Omental fat pad (tissue), 4 donors: ENCODE measurements around the gene KIDINS220. TPM values are rescaled to one million over a fixed set of nuclear protein-coding genes. Genes with fewer than 3 reads are reported as not detected.

Experiments
- ATAC-seq: fragments of 150-250 bp; one replicate; pipeline ENCODE4 v1.9.1; 2016; ENCODE audit warnings: mild to moderate bottlenecking, moderate library complexity; ENCODE audit not compliant: low FRiP score
- DNase-seq: peaks from one replicate; pipeline ENCODE4 v3.0.0-alpha.2; 2019; ENCODE audit warnings: low spot score
- total RNA-seq, 4 donors: library from RNA; depleted of rRNA; stranded (reverse); fragments of >200 nt; gene quantifications; one replicate each; pipeline ENCODE4 v1.1.0, GENCODE V29; 2016
- TF ChIP-seq, protein P1 (sequence below), 3 donors: fragments of 450-650 bp; IDR thresholded peaks; one replicate each; pipeline ENCODE4 v1.5.1; 2016 to 2017; ENCODE audit warnings: antibody characterized with exemption in 3 of 3, mild to moderate bottlenecking in 3 of 3, moderate library complexity in 2 of 3

KIDINS220 gene
- 10 to 100 TPM; 59.5 to 98.0 (median 66.5) TPM for total RNA-seq

DNA sequence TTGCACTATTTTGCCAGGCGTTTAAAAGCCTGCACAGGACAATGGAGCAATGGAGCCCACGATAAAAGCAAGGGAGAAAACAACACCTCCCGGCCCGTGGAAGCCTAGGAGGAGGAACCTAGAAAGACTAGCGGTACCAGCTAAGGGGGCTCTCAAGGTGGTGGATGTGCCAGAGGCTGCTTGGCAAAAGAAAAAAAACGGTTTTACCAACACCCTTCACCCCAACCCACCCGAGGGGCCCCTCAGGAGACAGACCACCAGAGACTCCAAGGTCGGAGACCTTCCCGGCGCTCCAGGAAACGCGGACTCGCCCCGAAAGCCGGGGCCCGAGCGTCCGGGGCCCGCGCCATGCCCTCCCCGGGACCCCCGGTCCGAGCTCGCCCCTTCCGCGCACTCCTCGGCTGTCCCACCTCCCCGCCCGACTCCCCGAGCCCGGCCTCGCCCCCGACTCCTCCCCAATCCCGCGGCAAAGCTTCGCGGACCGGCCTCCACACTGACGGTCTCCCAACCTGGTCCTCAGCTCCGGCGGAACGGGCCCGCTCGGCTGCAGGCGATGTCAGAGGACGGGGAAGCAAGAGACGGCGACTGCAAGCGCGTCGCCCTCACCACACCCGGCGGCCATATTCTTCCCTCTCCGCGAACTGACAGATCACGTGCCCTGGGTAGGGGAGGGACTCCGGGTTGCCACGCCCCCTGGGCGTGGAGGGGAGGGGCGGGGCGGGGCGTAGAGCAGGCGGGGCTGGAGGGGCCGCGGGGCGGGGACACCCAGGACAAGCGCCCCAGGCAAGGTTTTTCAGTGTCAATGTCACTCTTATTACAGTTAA lies at the start of gene KIDINS220:
KIDINS220 (minus strand) TSS at position 643 of the 824 bp plus-strand sequence. CDS start 10,520 bp downstream, outside the sequence.
- peak; percentile 92 for ATAC-seq
- TF ChIP-seq, protein P1, sequence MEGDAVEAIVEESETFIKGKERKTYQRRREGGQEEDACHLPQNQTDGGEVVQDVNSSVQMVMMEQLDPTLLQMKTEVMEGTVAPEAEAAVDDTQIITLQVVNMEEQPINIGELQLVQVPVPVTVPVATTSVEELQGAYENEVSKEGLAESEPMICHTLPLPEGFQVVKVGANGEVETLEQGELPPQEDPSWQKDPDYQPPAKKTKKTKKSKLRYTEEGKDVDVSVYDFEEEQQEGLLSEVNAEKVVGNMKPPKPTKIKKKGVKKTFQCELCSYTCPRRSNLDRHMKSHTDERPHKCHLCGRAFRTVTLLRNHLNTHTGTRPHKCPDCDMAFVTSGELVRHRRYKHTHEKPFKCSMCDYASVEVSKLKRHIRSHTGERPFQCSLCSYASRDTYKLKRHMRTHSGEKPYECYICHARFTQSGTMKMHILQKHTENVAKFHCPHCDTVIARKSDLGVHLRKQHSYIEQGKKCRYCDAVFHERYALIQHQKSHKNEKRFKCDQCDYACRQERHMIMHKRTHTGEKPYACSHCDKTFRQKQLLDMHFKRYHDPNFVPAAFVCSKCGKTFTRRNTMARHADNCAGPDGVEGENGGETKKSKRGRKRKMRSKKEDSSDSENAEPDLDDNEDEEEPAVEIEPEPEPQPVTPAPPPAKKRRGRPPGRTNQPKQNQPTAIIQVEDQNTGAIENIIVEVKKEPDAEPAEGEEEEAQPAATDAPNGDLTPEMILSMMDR (IDR thresholded peaks at IDR 0.05): no peak
- DNase-seq: peak; percentile 60

DNA sequence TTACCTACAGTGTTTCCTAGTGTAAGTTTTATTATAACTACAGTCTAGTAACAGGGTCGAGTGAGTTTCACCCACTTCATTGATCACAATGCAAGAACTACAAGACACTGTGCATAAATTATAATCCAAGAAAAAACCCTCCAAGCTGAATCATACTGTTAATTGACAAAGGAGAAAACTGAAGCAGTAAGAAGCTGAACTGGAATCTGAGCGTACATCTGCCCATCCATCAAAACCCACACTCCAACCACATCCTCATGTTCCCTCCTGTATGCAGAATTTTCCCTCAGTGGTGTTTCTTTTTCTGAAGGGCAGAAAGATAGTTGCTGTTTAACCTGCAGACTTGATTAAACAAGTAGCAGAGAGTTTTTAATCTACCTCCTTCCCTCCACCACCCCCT lies 49.5 kb upstream of the KIDINS220 start:
- DNase-seq: no peak
- no peak for ATAC-seq
- TF ChIP-seq, protein P1 (IDR thresholded peaks at IDR 0.05): no peak

DNA sequence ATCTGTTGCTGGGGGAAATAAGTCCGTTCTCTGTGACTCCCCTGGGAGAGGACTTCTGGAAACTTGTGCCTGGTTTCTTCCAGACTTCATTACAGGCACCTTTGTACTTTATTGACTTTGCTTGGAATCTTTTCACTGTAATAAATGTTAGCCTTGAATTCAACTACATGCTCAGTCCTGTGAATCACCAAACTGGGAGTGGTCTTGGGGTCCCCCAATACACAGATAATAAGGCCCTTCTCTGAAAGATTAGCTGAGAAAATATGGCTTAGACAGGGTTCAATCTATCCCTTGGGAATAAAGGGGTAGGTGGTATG lies 48.7 kb upstream of the KIDINS220 start:
- DNase-seq: no peak
- no peak for ATAC-seq
- TF ChIP-seq, protein P1 (IDR thresholded peaks at IDR 0.05): no peak

DNA sequence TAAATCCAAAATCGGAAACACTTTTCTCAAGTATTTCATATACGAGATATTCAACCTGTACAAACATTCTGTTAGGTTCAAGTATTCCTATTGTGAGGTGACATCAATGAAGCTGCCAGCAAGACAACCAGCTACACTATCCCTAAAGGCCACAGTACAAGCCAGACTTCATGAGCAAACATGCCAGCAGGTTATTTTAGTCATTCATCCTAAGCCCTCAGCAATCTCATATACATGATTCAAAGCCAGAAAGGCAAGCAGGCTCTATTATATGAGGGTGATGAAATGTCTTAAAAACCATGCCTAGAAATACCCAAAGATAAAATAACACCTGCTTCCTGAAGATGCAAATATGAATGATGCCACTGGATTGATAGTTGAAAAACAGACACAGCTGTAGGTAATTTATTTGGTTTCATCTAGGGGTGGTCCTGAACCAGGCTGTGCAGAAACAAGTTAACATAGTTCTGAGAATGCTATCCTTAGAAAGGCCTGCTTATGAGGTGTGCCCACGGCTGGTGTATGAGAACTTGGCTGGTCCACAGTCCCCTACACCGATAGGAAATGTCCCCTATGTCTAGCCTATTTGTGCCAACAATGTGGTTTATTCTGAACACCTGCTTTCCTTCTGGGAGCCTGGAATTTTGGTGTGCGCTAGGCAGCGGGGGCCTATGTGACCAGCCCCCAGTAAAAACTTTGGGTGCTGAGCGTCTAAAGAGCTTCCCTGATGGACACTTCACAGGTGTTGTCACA lies 48.2 kb upstream of the KIDINS220 start:
- DNase-seq: no peak
- ATAC-seq: no peak
- TF ChIP-seq, protein P1 (IDR thresholded peaks at IDR 0.05): no peak

DNA sequence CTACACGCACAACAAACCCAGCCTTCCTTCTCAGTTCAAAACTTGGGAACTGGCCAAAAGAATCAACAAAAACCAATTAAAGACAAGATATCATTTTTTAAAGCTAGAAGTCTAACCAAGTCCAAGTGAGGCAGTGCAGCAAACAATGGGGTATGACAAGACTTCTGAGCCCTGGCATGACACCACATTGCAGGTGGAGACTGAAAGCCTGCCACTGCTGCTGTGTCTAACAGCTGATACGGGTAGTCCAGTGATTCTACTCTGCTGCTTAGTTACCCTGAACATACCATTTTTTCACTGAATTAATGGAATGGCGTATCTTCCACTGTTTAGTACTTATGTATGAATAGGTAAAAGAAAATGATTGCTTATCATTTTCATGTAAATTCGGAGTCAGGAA lies 47.4 kb upstream of the KIDINS220 start:
- ATAC-seq (no peak), DNase-seq (no peak)

DNA sequence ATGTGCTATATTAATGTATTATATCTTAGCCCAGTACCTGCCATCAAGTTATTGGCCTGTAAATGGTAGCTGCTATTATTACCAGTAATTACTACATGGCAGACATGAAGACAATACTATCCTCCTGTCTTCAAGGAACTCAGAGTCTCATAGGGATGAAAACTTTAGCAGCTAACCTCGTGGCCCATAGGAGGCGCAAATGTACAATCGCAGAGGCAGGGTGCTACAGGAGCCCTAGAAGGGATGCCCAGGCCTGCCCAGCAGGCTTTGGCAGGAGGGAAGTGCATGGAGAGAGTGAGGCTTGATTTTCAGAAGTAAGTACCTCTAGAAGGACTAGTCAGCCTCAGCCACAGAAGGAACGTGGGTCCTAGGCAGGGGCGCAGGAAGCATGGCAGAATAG lies 44.7 kb upstream of the KIDINS220 start:
- no peak for DNase-seq
- TF ChIP-seq, protein P1 (IDR thresholded peaks at IDR 0.05): no peak
- ATAC-seq: no peak

More for the DNA sequence above, 47.4 kb upstream of the KIDINS220 start:
- TF ChIP-seq, protein P1 (IDR thresholded peaks at IDR 0.05): no peak
